ENCODE data around the gene CFAP74. TPM values are rescaled to one million over a fixed set of nuclear protein-coding genes. Genes with fewer than 3 reads are reported as not detected.

CFAP74 gene
- total and polyA plus RNA-seq, 8 donors = 0.23 to 4.7 (median 2.8) TPM

DNA sequence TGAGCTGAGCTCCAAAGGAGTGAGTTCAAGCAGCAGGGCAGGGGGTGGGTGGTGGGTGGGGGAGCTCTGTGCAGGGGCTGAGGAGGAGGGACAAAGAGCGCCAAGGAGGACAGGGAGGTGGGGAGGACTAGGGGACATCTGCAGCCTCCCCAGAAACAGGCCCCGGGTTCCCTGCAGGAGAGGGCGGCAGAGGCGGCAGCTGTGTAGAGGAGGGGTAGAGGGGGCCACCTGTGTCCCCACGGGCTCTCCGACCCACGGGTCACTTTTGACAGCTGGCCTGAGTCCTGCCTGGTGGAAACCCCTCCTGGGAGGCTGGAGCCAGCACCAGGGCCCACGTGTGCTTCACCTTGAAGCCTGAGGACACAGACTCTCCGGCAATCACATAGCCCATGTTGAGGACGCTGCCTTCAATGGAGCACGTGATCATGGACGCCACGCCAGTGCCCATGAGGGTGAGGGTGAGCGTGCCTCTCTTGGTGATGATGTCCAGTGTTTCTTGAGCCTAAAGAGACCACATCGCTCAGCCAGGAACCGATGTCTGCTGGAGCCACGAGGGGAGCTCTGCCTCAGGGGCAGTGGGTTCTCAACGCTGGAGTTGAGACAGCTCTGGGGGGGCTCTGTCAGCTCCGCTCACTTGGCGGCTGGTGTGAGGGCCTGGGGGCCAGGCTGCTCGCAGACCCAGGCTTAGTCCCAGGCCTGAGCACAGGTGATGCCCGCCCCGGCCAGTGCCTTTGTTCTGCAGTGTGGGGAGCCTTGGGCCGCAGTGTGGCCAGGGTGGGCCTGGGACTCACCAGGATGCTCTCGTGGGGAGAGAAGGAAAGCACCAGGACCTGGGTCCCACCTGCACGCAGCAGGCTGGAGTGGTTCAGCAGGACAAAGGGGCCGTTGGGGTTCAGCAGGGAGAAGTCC lies 77.9 kb downstream of the CFAP74 start:
- Histone ChIP-seq H3K27ac (no peak overlapping the region), H3K9me3 (no peaks in the 10 kb centered on the region), H3K4me3 (no peak overlapping the region), H3K27me3 (peaks cover 0 to 5% of the 10 kb centered on the region in 2 donors), H3K36me3 (no peaks in the 10 kb centered on the region), H3K4me1 (no peaks in the 10 kb centered on the region)
- no peak for ATAC-seq
- TF ChIP-seq, protein P1, sequence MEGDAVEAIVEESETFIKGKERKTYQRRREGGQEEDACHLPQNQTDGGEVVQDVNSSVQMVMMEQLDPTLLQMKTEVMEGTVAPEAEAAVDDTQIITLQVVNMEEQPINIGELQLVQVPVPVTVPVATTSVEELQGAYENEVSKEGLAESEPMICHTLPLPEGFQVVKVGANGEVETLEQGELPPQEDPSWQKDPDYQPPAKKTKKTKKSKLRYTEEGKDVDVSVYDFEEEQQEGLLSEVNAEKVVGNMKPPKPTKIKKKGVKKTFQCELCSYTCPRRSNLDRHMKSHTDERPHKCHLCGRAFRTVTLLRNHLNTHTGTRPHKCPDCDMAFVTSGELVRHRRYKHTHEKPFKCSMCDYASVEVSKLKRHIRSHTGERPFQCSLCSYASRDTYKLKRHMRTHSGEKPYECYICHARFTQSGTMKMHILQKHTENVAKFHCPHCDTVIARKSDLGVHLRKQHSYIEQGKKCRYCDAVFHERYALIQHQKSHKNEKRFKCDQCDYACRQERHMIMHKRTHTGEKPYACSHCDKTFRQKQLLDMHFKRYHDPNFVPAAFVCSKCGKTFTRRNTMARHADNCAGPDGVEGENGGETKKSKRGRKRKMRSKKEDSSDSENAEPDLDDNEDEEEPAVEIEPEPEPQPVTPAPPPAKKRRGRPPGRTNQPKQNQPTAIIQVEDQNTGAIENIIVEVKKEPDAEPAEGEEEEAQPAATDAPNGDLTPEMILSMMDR (IDR thresholded peaks at IDR 0.05) = no peak
- no peak for DNase-seq
- intact Hi-C loops (cut with DNase I) = no loop called here

DNA sequence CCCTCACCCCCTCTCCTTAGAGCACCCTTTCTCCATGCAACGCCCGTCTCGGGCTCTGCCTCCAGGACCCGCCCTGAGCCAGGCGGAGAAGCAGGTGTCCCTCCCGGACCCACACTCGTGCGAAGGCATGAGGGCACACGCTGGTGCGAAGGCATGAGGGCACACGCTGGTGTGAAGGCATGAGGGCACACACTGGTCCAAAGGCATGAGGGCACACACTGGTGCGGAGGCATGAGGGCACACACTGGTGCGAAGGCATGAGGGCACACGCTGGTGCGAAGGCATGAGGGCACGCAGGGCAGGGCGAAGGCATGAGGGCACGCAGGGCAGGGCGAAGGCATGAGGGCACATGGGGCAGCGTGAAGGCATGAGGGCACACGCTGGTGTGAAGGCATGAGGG lies 78.7 kb downstream of the CFAP74 start:
- no peak overlapping the region for H3K27ac ChIP-seq
- ATAC-seq = no peak
- H3K4me3 ChIP-seq = no peak overlapping the region
- H3K36me3 ChIP-seq = no peaks in the 10 kb centered on the region
- H3K9me3 ChIP-seq = no peaks in the 10 kb centered on the region
- peaks cover 0 to 5% of the 10 kb centered on the region in 2 donors for H3K27me3 ChIP-seq
- no peaks in the 10 kb centered on the region for H3K4me1 ChIP-seq
- no peak for DNase-seq
- TF ChIP-seq, protein P1 (IDR thresholded peaks at IDR 0.05) = no peak
- intact Hi-C loops (cut with DNase I) = no loop called here

DNA sequence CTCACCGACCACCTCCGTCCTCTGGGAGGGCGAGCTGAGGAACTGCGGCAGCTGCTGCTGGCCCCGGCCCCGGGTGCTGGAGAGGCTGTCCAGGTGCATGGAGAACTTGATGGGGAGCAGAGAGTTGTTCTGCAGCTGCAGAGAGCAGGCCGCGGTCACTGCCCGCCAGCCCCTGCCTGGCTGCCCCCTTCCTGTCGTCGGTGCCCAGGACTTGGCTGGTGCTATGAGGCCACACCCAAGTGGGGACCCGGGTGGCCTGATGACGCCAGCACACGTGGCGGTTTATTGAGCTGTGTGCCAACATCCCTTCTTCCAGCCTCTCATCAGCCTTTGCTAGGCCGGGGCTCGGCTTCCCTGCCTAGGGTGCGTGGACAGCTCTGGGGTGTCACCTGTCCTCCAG lies 79.2 kb downstream of the CFAP74 start:
- intact Hi-C loops (cut with DNase I) = no loop called here
- H3K9me3 ChIP-seq = no peaks in the 10 kb centered on the region
- H3K4me1 ChIP-seq = no peaks in the 10 kb centered on the region
- no peaks in the 10 kb centered on the region for H3K36me3 ChIP-seq
- no peak overlapping the region for H3K4me3 ChIP-seq
- TF ChIP-seq, protein P1 (IDR thresholded peaks at IDR 0.05) = no peak
- peaks cover 0 to 5% of the 10 kb centered on the region in 2 donors for H3K27me3 ChIP-seq
- ATAC-seq (no peak), DNase-seq (no peak)
- no peak overlapping the region for H3K27ac ChIP-seq

DNA sequence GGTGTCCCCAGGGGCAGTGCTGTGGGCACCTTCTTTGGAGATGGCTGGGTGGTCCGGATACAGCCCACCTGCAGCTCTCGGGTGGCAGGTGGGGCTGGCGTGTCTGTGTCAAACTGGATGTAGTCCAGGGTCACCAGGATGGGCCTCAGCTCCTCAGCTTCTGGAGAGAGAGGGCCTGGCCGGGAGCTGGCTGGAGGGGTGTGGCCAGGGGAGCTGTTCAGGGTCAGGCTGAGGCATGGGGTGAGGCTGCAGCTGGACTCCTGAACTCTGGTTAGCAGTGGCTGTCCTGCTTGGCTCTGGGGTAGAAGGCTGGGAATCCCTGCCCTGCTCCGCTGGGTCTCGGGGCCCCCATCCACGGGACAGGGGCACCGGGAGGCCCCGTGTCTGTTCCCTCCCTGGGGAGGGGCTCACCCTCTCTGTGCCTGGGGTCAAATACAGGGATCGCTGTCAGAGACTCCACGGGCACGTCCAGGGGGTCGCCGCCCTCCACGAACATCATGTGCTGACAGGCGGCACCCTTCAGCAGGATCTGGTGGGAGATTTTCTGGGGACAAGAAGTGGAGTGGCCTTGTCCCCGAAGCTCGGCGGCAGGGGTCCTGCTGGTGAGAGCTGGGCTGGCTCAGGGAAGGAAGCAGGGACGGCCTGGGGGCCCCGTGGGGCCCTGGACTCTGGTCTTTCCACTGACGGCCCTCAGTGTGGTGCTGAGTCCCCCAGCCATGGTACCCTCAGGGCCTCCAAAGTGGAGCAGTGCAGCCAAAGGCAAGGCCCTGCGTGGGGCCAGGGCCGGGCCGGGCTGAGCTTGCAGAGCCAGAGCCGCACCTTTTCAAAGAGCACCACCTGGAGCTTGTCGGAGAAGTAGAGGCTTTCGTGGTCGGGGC lies 80.4 kb downstream of the CFAP74 start:
- Histone ChIP-seq H3K4me1 (peaks cover 6 to 8% of the 10 kb centered on the region in 2 donors), H3K27me3 (peaks cover 0 to 11% of the 10 kb centered on the region in 2 donors), H3K36me3 (no peaks in the 10 kb centered on the region), H3K27ac (no peak overlapping the region), H3K9me3 (no peaks in the 10 kb centered on the region), H3K4me3 (no peak overlapping the region)
- intact Hi-C loops (cut with DNase I) = no loop called here
- ATAC-seq (no peak), DNase-seq (no peak)
- TF ChIP-seq, protein P1 (IDR thresholded peaks at IDR 0.05) = no peak

DNA sequence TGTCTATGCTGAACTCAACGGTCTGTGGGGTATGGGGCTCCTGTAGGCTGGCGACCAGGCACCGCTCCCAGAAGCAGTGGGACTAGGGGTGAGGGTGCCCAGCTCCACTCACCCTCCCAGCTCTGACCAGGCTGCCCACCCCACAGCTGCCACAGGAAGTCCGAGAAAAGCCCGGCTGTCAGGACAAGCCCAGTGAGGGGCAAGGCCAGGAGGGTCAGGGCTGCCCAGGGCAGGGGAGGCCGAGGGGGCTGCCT lies 81.0 kb downstream of the CFAP74 start:
- peaks cover 0 to 14% of the 10 kb centered on the region in 2 donors for H3K27me3 ChIP-seq
- no peak for DNase-seq
- H3K4me1 ChIP-seq = peaks cover 6 to 13% of the 10 kb centered on the region in 2 donors
- intact Hi-C loops (cut with DNase I) = no loop called here
- no peak for ATAC-seq
- H3K9me3 ChIP-seq = no peaks in the 10 kb centered on the region
- no peak overlapping the region for H3K4me3 ChIP-seq
- TF ChIP-seq, protein P1 (IDR thresholded peaks at IDR 0.05) = no peak
- no peak overlapping the region for H3K27ac ChIP-seq
- no peaks in the 10 kb centered on the region for H3K36me3 ChIP-seq
